Measurements from ENCODE around the gene NTRK3.

NTRK3 gene

DNA sequence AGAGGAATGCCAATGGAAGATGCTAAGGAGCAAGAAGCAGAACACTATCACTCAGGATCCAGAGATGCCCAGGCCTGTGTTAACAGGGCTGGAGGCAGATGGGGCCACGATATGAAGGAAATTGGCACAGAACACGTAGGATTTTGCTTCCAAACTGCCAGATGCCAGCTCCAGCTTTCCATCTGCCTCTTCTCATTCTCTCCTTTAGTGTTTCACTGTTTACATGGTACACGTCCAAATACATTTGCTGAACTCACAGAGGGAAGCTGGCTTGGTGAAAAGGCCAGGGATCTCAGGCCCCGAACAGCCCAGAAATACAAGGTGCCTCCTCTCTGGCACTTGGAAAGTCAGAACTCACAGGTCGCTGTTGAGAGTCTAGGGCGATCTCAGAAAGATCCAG, 187.0 kb downstream of the NTRK3 start:
- no peak overlapping the region for H2AFZ ChIP-seq (ENCODE audit: low read length)
- no peak overlapping the region for H3K9ac ChIP-seq (ENCODE audit: low read depth, low read length, poor library complexity, severe bottlenecking)
- H4K20me1 ChIP-seq (ENCODE audit: insufficient read depth, low read length, poor library complexity, severe bottlenecking) = no peaks in the 10 kb centered on the region
- H3K9me2 ChIP-seq (replicated peaks; ENCODE audit: low read depth, low read length) = no peaks in the 10 kb centered on the region
- no peak overlapping the region for H3K4me2 ChIP-seq (ENCODE audit: low read depth, low read length, poor library complexity, severe bottlenecking)
- H3K79me2 ChIP-seq (ENCODE audit: insufficient read depth, low read length) = no peaks in the 10 kb centered on the region
- no peaks in the 10 kb centered on the region for H3F3A ChIP-seq (ENCODE audit: low read depth)
- H3K4me3 ChIP-seq (ENCODE audit: low read length, poor library complexity, severe bottlenecking) = no peak overlapping the region
- no peaks in the 10 kb centered on the region for H3K4me1 ChIP-seq (ENCODE audit: insufficient read depth, low read length, poor library complexity, severe bottlenecking)
- TF ChIP-seq EZH2phosphoT487 (IDR thresholded peaks at IDR 0.05; ENCODE audit: borderline replicate concordance) = no peak
- TF ChIP-seq, protein P1, sequence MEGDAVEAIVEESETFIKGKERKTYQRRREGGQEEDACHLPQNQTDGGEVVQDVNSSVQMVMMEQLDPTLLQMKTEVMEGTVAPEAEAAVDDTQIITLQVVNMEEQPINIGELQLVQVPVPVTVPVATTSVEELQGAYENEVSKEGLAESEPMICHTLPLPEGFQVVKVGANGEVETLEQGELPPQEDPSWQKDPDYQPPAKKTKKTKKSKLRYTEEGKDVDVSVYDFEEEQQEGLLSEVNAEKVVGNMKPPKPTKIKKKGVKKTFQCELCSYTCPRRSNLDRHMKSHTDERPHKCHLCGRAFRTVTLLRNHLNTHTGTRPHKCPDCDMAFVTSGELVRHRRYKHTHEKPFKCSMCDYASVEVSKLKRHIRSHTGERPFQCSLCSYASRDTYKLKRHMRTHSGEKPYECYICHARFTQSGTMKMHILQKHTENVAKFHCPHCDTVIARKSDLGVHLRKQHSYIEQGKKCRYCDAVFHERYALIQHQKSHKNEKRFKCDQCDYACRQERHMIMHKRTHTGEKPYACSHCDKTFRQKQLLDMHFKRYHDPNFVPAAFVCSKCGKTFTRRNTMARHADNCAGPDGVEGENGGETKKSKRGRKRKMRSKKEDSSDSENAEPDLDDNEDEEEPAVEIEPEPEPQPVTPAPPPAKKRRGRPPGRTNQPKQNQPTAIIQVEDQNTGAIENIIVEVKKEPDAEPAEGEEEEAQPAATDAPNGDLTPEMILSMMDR (conservative IDR thresholded peaks at IDR 0.05; ENCODE audit: low read length) = no peak
- no peaks in the 10 kb centered on the region for H3K27me3 ChIP-seq (ENCODE audit: insufficient read depth, low read length, poor library complexity, severe bottlenecking)
- H3K9me3 ChIP-seq (ENCODE audit: insufficient read depth, low read depth, low read length) = no peaks in the 10 kb centered on the region; the same call in 1 of the 2 replicates
- no peaks in the 10 kb centered on the region for H3K36me3 ChIP-seq (ENCODE audit: insufficient read depth, low read length)

DNA sequence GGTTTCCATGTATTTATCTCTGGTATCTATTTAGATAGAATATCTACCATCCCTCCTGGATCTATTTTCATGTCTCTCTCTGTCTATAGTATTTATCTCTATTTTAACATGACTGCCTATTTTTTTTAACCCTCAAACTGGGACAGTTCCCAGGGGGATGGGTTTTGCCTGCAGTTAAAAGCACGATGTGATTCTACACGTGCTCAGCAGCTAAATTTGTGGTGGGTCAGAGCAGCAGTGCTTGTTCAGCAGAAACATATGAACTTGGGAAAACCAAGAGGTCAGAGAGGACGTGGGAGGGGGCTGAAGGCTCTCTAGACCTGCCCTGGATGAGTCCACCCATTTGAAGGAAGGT, 189.2 kb downstream of the NTRK3 start:
- H3K4me3 ChIP-seq (ENCODE audit: low read length, poor library complexity, severe bottlenecking) = no peak overlapping the region
- H3K4me2 ChIP-seq (ENCODE audit: low read depth, low read length, poor library complexity, severe bottlenecking) = no peak overlapping the region
- H3K79me2 ChIP-seq (ENCODE audit: insufficient read depth, low read length) = no peaks in the 10 kb centered on the region
- TF ChIP-seq, protein P1 (conservative IDR thresholded peaks at IDR 0.05; ENCODE audit: low read length) = no peak
- TF ChIP-seq EZH2phosphoT487 (IDR thresholded peaks at IDR 0.05; ENCODE audit: borderline replicate concordance) = no peak
- no peaks in the 10 kb centered on the region for H4K20me1 ChIP-seq (ENCODE audit: insufficient read depth, low read length, poor library complexity, severe bottlenecking)
- H2AFZ ChIP-seq (ENCODE audit: low read length) = no peak overlapping the region
- no peaks in the 10 kb centered on the region for H3K4me1 ChIP-seq (ENCODE audit: insufficient read depth, low read length, poor library complexity, severe bottlenecking)
- no peaks in the 10 kb centered on the region for H3K36me3 ChIP-seq (ENCODE audit: insufficient read depth, low read length)
- H3K9me3 ChIP-seq (ENCODE audit: insufficient read depth, low read depth, low read length) = no peaks in the 10 kb centered on the region; the same call in 1 of the 2 replicates
- no peak overlapping the region for H3K9ac ChIP-seq (ENCODE audit: low read depth, low read length, poor library complexity, severe bottlenecking)
- H3F3A ChIP-seq (ENCODE audit: low read depth) = no peaks in the 10 kb centered on the region
- H3K9me2 ChIP-seq (replicated peaks; ENCODE audit: low read depth, low read length) = no peaks in the 10 kb centered on the region
- H3K27me3 ChIP-seq (ENCODE audit: insufficient read depth, low read length, poor library complexity, severe bottlenecking) = no peaks in the 10 kb centered on the region

DNA sequence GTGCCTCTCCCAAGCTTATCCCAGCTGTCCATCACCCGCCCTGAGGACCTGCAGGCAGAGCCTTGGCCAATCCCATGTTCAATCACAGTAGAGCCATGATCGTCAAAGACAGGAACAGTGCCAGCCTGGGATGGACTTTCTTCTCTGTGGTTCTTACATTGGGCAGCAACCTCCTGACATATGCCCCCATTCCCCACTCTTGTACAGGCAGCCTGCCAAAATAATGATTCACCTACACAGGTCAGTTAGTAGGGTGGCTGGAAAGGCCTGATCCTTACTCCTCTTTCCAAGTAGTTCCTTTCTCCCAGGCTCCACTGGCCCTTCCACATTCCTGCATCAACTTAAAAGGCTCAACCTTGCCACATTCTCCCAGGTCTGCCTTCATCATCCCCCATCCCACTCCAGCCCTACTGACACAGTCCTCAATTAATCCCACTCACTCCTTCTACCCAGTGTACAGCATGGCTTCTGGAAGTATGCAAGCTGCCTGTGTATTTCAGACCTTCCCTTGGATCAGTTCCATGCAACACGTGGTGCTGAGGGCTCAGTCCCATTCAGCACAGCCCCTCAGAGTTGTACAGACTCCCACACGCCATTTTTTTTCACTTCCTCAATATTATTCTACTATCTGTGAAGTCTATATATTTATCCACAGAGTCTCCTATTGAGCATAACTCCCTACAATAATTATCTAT, 189.8 kb downstream of the NTRK3 start:
- Histone ChIP-seq H2AFZ (ENCODE audit: low read length) (no peak overlapping the region), H3K79me2 (ENCODE audit: insufficient read depth, low read length) (no peaks in the 10 kb centered on the region), H3K9me2 (replicated peaks; ENCODE audit: low read depth, low read length) (no peaks in the 10 kb centered on the region), H3K27me3 (ENCODE audit: insufficient read depth, low read length, poor library complexity, severe bottlenecking) (no peaks in the 10 kb centered on the region), H4K20me1 (ENCODE audit: insufficient read depth, low read length, poor library complexity, severe bottlenecking) (no peaks in the 10 kb centered on the region), H3K9me3 (ENCODE audit: insufficient read depth, low read depth, low read length) (no peaks in the 10 kb centered on the region; the same call in 1 of the 2 replicates), H3K4me2 (ENCODE audit: low read depth, low read length, poor library complexity, severe bottlenecking) (no peak overlapping the region), H3K4me1 (ENCODE audit: insufficient read depth, low read length, poor library complexity, severe bottlenecking) (no peaks in the 10 kb centered on the region), H3F3A (ENCODE audit: low read depth) (no peaks in the 10 kb centered on the region), H3K4me3 (ENCODE audit: low read length, poor library complexity, severe bottlenecking) (no peak overlapping the region), H3K9ac (ENCODE audit: low read depth, low read length, poor library complexity, severe bottlenecking) (no peak overlapping the region), H3K36me3 (ENCODE audit: insufficient read depth, low read length) (no peaks in the 10 kb centered on the region)
- TF ChIP-seq EZH2phosphoT487 (IDR thresholded peaks at IDR 0.05; ENCODE audit: borderline replicate concordance) = no peak
- TF ChIP-seq, protein P1 (conservative IDR thresholded peaks at IDR 0.05; ENCODE audit: low read length) = no peak

All from Loucy (cell line).